HG03139 (cell line): ENCODE results near the gene RABL2B.

Experiments
- ATAC-seq: cut with Tn5 transposase; IDR thresholded peaks from one replicate; pipeline ENCODE4 v1.9.1; 2021; ENCODE audit not compliant: unreplicated experiment

Gene RABL2B

GRCh38 chr22:50722716-50723428 lies 60.6 kb downstream of the RABL2B start:
- no peak for ATAC-seq

GRCh38 chr22:50722048-50722701 lies 61.3 kb downstream of the RABL2B start:
- no peak for ATAC-seq

GRCh38 chr22:50721257-50721844 lies 62.1 kb downstream of the RABL2B start:
- no peak for ATAC-seq

GRCh38 chr22:50720301-50721256 lies 62.9 kb downstream of the RABL2B start:
- no peak for ATAC-seq

- no peak for ATAC-seq
Observed at GRCh38 chr22:50719814-50720300, 63.6 kb downstream of the RABL2B start.

- no peak for ATAC-seq
Observed at GRCh38 chr22:50718352-50718709, 65.1 kb downstream of the RABL2B start.

- ATAC-seq: no peak
Observed at GRCh38 chr22:50717709-50718351, 65.6 kb downstream of the RABL2B start.
